HEK293 (cell line): ENCODE data around the gene COL5A1.

Experiments used
- CTCF ChIP-seq: fragments of 450-650 bp; formaldehyde crosslinking; IDR thresholded peaks from 2 replicates; pipeline ENCODE4 v1.5.1; 2016; ENCODE audit warnings: missing biosample characterization, missing genetic modification characterization
- TCF7L2 ChIP-seq: IDR thresholded peaks from 2 replicates; pipeline ENCODE4 v1.6.1; 2011; ENCODE audit warnings: low read depth, mild to moderate bottlenecking, inconsistent platforms, low read length, moderate library complexity, borderline replicate concordance
- TSHZ1 ChIP-seq: fragments of 450-650 bp; formaldehyde crosslinking; IDR thresholded peaks from 2 replicates; pipeline ENCODE4 v1.5.1; 2016; ENCODE audit warnings: missing biosample characterization, missing genetic modification characterization, borderline replicate concordance
- YY1 ChIP-seq: fragments of 450-650 bp; formaldehyde crosslinking; IDR thresholded peaks from 2 replicates; pipeline ENCODE4 v1.5.1; 2018; ENCODE audit warnings: missing biosample characterization, missing genetic modification characterization
- ZBTB10 ChIP-seq: fragments of 450-650 bp; formaldehyde crosslinking; IDR thresholded peaks from 2 replicates; pipeline ENCODE4 v1.5.1; 2016; ENCODE audit warnings: missing biosample characterization, missing genetic modification characterization
- ZBTB21 ChIP-seq: fragments of 450-650 bp; formaldehyde crosslinking; IDR thresholded peaks from 2 replicates; pipeline ENCODE4 v1.5.1; 2017; ENCODE audit warnings: missing biosample characterization, missing genetic modification characterization
- ZBTB26 ChIP-seq: fragments of 450-650 bp; formaldehyde crosslinking; optimal IDR thresholded peaks from 2 replicates; pipeline ENCODE3; 2016; ENCODE audit warnings: missing biosample characterization, mild to moderate bottlenecking, missing genetic modification characterization
- ZBTB7A ChIP-seq: fragments of 450-650 bp; formaldehyde crosslinking; IDR thresholded peaks from 2 replicates; pipeline ENCODE4 v1.5.1; 2016; ENCODE audit warnings: low read depth, missing biosample characterization, missing genetic modification characterization
- ZFP41 ChIP-seq: fragments of 450-650 bp; formaldehyde crosslinking; IDR thresholded peaks from 2 replicates; pipeline ENCODE4 v1.5.1; 2016; ENCODE audit warnings: missing biosample characterization, missing genetic modification characterization, borderline replicate concordance
- ZNF121 ChIP-seq: fragments of 450-650 bp; formaldehyde crosslinking; IDR thresholded peaks from 2 replicates; pipeline ENCODE4 v1.5.1; 2016; ENCODE audit warnings: missing biosample characterization, missing genetic modification characterization
- ZNF449 ChIP-seq: fragments of 450-650 bp; formaldehyde crosslinking; IDR thresholded peaks from 2 replicates; pipeline ENCODE4 v1.5.1; 2017; ENCODE audit warnings: missing biosample characterization, mild to moderate bottlenecking, missing genetic modification characterization, moderate library complexity
- ZNF529 ChIP-seq: fragments of 450-650 bp; formaldehyde crosslinking; IDR thresholded peaks from 2 replicates; pipeline ENCODE4 v1.5.1; 2017; ENCODE audit warnings: missing genetic modification characterization, missing biosample characterization; ENCODE audit not compliant: insufficient replicate concordance
- ZNF670 ChIP-seq: fragments of 450-650 bp; formaldehyde crosslinking; IDR thresholded peaks from 2 replicates; pipeline ENCODE4 v1.5.1; 2016; ENCODE audit warnings: missing biosample characterization, missing genetic modification characterization, low read depth
- ZNF777 ChIP-seq: fragments of 450-650 bp; formaldehyde crosslinking; IDR thresholded peaks from 2 replicates; pipeline ENCODE4 v1.5.1; 2017; ENCODE audit warnings: missing biosample characterization, missing genetic modification characterization, borderline replicate concordance

- TF ChIP-seq ZNF449 (tag by site-specific recombination) (no peak), ZNF121 (no peak), CTCF (tag by site-specific recombination) (no peak), ZBTB7A (tag by site-specific recombination) (no peak), ZFP41 (no peak), ZNF529 (no peak), TSHZ1 (no peak), ZNF777 (tag by site-specific recombination) (no peak), ZBTB26 (no peak), ZBTB21 (tag by site-specific recombination) (no peak), ZNF670 (tag by site-specific recombination) (no peak), TCF7L2 (no peak), ZBTB10 (tag by site-specific recombination) (no peak), YY1 (tag by site-specific recombination) (no peak)
Observed at GRCh38 chr9:134726722-134727034, 85.1 kb downstream of the COL5A1 start.
